GM18502 (cell line): ENCODE results near the gene ADSS1.

Source experiments
- ATAC-seq: cut with Tn5 transposase; IDR thresholded peaks from one replicate; pipeline ENCODE4 v1.9.1; 2021; ENCODE audit warnings: mild to moderate bottlenecking; ENCODE audit not compliant: unreplicated experiment, poor library complexity

The ADSS1 gene

GRCh38 chr14:104788161-104788818 is 64.3 kb downstream of the ADSS1 start:
- ATAC-seq: no peak

- ATAC-seq: no peak
Observed at GRCh38 chr14:104788873-104789663, 65.0 kb downstream of the ADSS1 start.

DNA sequence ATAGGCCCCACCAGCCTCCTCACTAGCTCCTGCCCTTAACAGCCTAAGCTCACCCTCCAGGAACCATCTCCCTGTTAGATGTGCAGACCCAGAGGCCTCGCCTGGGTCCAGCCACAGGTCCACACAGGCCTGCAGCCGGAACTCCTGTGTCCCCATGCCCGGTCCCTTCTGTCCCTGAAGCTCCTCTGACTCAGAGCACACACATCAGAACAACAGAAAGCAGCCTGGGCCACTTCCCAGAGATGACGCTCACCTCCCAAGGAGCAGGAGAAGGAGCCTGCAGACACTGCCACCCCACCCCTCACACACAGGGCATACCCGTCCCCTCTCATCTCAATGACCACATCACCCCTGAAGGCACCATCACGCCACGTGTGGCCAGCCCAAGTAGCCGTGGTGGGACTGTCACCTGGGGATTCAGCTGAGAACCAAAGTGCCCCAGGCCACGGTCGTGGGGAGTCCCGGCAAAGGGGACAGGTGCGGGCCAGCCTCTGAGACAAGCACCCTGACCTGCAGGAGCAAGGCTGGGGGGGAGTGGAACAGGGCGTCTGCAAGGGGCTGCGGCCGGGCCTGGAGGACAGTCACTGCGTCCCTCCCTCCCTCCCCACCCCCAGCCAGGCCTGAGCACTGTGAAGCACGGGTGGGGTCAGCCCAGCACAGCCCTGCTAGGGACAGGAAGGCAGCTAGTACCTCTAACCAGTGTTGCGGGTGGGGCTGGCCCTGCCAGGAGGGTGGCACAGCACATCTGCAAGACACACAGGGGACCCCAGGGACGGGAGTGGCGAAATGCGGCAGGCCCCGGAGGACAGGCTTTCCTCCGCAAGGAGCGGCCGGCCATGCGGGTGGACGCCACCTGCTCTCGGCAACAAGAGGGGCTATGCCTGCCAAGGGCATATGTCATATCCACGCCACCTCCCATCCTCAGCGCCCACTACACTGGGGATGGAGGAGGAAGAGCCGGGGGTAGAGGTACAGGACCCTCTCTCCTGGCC is 66.0 kb downstream of the ADSS1 start:
- no peak for ATAC-seq

- ATAC-seq: no peak
Observed at GRCh38 chr14:104791425-104791824, 67.4 kb downstream of the ADSS1 start.

DNA sequence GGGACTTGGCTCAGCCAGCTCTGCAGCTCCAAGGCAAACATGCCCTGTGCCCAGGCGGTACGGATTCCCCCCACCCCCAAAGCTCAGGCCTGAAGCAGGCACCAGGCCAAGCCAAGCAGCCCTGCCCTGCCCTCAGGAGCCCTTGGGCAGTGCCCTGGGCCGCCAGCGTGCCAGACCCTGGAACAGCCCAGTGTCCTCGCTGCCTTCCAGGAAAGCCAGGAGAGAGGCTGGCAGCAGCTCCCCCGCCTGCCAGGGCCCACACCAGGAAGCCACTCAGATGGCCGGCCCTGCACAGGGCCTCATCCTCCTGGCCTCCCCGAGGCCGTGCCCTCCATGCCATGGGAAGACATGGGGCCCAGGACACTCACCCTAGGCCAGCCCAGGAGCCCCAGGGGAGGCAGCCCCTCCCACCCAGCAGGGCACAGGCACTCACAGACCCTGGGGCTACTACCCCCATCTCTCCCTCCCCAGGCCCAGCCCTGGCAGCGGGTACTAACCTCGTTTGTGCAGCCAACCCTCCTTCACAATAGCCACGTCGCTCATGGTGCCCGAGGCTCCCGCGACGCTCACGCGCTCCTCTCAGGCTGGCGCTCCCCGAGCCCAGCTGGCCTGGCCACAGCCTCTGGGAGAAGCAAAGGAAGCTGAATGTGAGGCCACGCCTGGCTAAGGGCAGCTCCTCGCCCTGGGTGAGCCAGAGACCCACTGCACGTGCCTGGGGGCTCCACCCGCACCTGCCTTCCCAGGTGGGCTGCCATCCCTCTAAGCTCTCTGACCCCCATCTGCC is 68.3 kb downstream of the ADSS1 start:
- no peak for ATAC-seq

DNA sequence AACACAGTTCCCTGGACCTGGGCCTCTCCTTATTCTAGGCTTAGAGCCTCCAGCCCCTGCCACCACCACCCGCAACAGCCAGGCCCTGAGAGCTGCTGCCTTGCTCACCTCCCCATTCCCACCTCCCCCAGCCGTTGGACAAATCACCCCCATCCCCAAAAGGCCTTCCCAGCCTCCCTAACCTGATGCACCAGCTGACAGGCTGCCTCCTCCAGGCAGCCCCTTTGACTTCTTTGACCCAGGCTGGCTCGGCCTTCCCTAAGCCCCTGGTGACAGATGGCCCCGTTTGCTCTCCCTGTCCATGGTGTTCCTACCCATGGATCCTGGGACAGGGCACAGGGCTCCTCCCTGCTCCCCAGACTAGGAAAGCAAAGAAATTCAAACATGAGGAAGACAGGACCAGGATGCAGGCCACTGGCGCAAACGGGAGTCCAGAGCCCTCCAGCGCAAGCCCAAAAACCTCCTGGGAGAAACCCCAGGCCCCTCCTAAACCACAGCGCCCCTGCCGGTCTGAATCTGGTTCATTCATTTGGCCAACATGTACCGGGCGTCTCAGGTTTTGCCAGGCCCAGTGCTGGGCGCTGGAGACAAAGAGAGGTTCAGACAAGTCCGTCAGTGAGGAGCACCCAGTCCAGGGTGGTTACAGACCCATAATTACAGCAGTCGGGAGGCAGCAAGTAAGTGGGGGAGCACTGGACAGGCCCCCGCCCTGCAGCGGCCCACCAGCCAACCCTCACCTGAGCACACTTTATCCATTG is 69.1 kb downstream of the ADSS1 start:
- no peak for ATAC-seq

- ATAC-seq: no peak
Observed at GRCh38 chr14:104793703-104793959, 69.6 kb downstream of the ADSS1 start.

GRCh38 chr14:104794099-104794498 is 70.1 kb downstream of the ADSS1 start:
- ATAC-seq: no peak

DNA sequence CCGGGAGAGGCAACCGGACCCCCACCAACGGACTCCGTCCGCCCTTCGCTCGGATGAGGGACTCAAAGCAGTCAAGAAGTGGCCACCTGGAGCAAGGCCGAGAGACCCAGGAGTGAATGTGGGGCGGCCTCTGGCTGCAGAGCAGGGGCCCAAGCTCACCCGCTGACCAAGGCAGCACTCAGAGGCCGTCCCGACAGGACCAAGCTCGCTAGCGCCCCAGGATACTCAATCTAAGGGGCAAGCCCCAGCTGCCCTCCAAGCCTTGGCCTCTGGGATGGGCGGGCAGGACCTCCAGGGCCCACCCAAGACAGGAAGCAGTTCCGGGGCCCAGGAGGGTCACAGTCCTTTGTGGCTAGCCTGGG is 70.6 kb downstream of the ADSS1 start:
- ATAC-seq: no peak

DNA sequence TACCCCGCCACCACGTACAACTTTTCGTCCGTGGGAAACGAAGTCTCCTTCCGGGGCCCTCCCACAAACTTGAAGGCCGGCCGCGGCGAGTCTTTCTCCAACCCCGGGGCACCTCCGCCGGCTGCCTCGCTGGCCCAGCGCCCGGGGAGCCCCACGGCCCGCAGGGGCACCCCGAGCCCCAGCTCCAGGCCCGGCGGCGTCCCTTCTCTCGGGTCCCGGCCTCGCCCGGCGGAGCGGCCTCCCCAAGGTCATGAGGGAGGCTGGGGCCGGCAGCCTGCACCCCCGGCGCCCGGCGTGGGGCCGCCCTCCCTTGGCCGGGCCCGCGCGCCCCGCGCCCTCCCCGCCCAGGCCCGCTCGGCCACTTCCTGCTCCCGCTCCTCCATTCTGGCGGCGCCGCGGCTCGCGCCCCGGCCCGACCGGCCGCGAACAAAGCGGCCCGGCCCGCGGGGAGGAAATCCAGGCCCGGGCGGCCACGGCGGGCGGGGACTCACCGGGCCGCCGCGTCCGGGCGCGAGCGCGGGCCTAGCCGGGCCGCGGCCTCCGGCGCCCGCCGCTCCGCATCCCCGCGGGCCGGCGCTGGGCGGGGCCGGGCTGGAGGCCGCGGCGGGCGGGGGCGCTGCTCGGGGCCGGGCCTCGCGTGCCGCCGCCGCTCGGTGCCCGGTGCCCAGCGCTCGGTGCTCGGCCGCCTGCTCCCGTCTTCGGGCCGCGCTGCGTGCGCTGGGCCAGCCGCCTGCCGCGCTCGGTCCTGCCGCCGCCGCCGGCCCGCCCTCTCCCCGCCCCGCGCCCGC is 71.2 kb downstream of the ADSS1 start, which contains the start of gene AKT1:
Gene AKT1, minus strand, starts transcription at position 756 of the 788 bp plus-strand sequence. CDS start 3,105 bp downstream, outside the sequence.
- peak; percentile 49 for ATAC-seq

DNA sequence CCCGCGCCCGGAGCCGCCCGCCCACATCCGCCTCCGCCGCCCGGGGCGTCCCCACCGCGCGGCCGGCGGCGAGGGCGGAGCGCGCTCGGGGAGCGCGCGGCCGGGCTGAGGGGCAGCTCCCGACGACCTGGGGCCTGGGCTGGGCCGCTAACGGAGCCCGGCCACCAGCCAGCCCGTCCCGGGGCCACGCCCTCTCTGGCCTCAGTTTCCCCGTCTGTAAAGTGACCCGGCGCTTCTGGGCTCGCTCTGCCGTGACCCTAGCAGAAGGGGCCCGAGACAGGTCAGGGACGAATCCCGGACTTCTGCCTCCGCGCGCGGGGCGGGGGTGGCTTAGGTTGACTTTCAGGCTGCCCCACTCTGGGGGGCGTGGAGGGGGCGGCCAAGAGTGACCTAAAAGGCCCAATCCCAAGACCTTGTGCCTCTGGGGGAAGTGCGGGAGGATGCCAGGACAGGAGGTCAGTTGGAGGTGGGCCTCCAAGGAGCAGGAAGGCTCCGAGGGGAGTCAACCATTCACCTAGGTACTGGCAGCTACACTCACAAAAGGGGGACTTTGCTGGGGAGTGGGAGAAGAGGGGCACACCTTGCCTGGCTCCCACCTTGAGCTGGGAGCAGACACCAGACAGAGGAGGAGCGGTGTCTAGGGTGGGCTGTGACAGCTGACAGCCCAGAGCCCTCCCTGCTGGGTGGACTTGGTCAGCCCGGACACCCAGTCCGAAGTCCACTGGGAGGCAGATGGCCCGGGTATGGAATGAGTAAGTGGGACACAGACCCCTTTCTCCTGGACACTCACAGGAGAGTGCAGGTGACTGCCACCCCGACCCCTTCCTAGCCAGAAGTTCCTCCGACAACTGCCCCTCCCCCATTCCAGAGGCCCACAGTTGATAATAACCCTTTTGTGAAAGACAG is 72.0 kb downstream of the ADSS1 start:
- no peak for ATAC-seq

GRCh38 chr14:104796687-104797081 is 72.7 kb downstream of the ADSS1 start:
- ATAC-seq: no peak
